ENCODE results near the gene TBC1D20.

DNA sequence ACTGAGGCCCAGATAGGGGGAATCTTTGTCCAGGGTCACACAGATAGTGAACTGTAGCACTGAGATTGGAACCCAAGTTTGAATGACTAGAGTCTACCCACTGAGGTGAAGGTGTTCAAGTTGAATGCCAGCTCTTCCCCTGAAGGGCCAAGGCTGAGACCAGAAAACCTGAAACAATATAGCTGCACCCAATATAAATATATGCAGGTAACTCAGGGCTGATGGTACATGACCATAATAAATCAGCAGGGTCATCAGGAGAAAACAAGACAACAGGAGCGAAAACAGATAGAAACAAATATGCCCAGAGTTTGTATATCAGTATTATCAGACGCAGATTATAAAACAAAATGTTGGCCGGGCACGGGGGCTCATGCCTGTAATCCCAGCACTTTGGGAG lies 58.2 kb downstream of the TBC1D20 start:
- TF ChIP-seq CSDC2 (CRISPR knock-in tag; IDR thresholded peaks at IDR 0.05), result no peak
- no peak for TF ChIP-seq ZC3H10 (CRISPR knock-in tag; IDR thresholded peaks at IDR 0.05)
- TF ChIP-seq ZFP30 (CRISPR knock-in tag; IDR thresholded peaks at IDR 0.05), result no peak
- no peak for TF ChIP-seq ARNTL (CRISPR knock-in tag; IDR thresholded peaks at IDR 0.05; ENCODE audit: borderline replicate concordance, low read depth)
- TF ChIP-seq TCF4 (CRISPR knock-in tag; IDR thresholded peaks at IDR 0.05; ENCODE audit: borderline replicate concordance), result no peak
- TF ChIP-seq ZNF70 (CRISPR knock-in tag; IDR thresholded peaks at IDR 0.05), result no peak
- TF ChIP-seq OSR1 (CRISPR knock-in tag; IDR thresholded peaks at IDR 0.05), result no peak
- TF ChIP-seq ISL1 (CRISPR knock-in tag; IDR thresholded peaks at IDR 0.05), result no peak
- TF ChIP-seq, protein P1, sequence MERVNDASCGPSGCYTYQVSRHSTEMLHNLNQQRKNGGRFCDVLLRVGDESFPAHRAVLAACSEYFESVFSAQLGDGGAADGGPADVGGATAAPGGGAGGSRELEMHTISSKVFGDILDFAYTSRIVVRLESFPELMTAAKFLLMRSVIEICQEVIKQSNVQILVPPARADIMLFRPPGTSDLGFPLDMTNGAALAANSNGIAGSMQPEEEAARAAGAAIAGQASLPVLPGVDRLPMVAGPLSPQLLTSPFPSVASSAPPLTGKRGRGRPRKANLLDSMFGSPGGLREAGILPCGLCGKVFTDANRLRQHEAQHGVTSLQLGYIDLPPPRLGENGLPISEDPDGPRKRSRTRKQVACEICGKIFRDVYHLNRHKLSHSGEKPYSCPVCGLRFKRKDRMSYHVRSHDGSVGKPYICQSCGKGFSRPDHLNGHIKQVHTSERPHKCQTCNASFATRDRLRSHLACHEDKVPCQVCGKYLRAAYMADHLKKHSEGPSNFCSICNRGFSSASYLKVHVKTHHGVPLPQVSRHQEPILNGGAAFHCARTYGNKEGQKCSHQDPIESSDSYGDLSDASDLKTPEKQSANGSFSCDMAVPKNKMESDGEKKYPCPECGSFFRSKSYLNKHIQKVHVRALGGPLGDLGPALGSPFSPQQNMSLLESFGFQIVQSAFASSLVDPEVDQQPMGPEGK (CRISPR knock-in tag; IDR thresholded peaks at IDR 0.05; ENCODE audit: borderline replicate concordance), result no peak
- TF ChIP-seq ZFP3 (CRISPR knock-in tag; IDR thresholded peaks at IDR 0.05), result no peak
- TF ChIP-seq RARB (CRISPR knock-in tag; IDR thresholded peaks at IDR 0.05), result no peak
- TF ChIP-seq SNAI2 (CRISPR knock-in tag; IDR thresholded peaks at IDR 0.05), result no peak
